Karpas-422 (cell line): ENCODE measurements around the gene SLC25A21. TPM values are rescaled to one million over a fixed set of nuclear protein-coding genes. Genes with fewer than 3 reads are reported as not detected.
A peak's percentile ranks its signal among the peaks of the same experiment; 100 is the strongest.

ENCODE experiments used
- DNase-seq: peaks from one replicate; pipeline ENCODE4 v3.0.0-alpha.2; 2015
- H2AFZ ChIP-seq: fragments of 200-600 bp; sonication (generic); 2 replicates; pipeline ENCODE4 v1.6.1; 2014; ENCODE audit warnings: antibody characterized with exemption, low read length, mixed read lengths
- H3K27ac ChIP-seq: fragments of 200-600 bp; sonication (generic); 2 replicates; pipeline ENCODE4 v1.5.1; 2014; ENCODE audit warnings: mild to moderate bottlenecking, low read length, moderate library complexity
- H3K27me3 ChIP-seq: fragments of 200-600 bp; sonication (generic); 2 replicates; pipeline ENCODE4 v1.6.1; 2014; ENCODE audit warnings: low read length, mixed read lengths
- H3K36me3 ChIP-seq: fragments of 200-600 bp; sonication (generic); 2 replicates; pipeline ENCODE4 v1.6.1; 2014; ENCODE audit warnings: low read length, mixed read lengths; ENCODE audit not compliant: insufficient read depth
- H3K4me1 ChIP-seq: fragments of 200-600 bp; sonication (generic); 2 replicates; pipeline ENCODE4 v1.6.1; 2014; ENCODE audit warnings: mild to moderate bottlenecking, low read length, mixed read lengths
- H3K4me2 ChIP-seq: fragments of 200-600 bp; sonication (generic); 2 replicates; pipeline ENCODE4 v1.6.1; 2014; ENCODE audit warnings: low read length, low read depth, mild to moderate bottlenecking; ENCODE audit not compliant: poor library complexity, severe bottlenecking
- H3K4me3 ChIP-seq: fragments of 200-600 bp; sonication (generic); 2 replicates; pipeline ENCODE4 v1.5.1; 2014; ENCODE audit warnings: mild to moderate bottlenecking, antibody characterized with exemption, low read length, mixed read lengths
- H3K79me2 ChIP-seq: fragments of 200-600 bp; sonication (generic); 2 replicates; pipeline ENCODE4 v1.6.1; 2014; ENCODE audit warnings: mild to moderate bottlenecking, low read length, mixed read lengths
- H3K9ac ChIP-seq: fragments of 200-600 bp; sonication (generic); 2 replicates; pipeline ENCODE4 v1.6.0; 2014; ENCODE audit warnings: low read length
- H3K9me2 ChIP-seq: fragments of 200-600 bp; sonication (generic), shearing (Covaris generic); replicated peaks from 2 replicates; pipeline ENCODE4 v1.6.0; 2014; ENCODE audit warnings: mild to moderate bottlenecking, low read length, moderate library complexity; ENCODE audit not compliant: insufficient read depth
- H3K9me3 ChIP-seq: fragments of 300-700, 200-600 bp; sonication (generic); 2 replicates; pipeline ENCODE4 v1.6.1; 2014; ENCODE audit warnings: low read length, mixed read lengths
- H4K20me1 ChIP-seq: fragments of 200-600 bp; sonication (generic); 2 replicates; pipeline ENCODE4 v1.6.1; 2014; ENCODE audit warnings: mild to moderate bottlenecking, antibody characterized with exemption, low read length, low read depth; ENCODE audit not compliant: insufficient read depth
- total RNA-seq: library from RNA; depleted of rRNA; stranded (reverse); fragments of >200 nt; shearing (Covaris generic); gene quantifications from 2 replicates; pipeline ENCODE4 v1.2.3, GENCODE V29; 2014; ENCODE audit warnings: low replicate concordance

Gene SLC25A21
- total RNA-seq, 1 experiment from 2014 or later = 1.5 TPM

- no peak for DNase-seq
- no peak overlapping the region for H3K9ac ChIP-seq
- H3K27ac ChIP-seq = no peak overlapping the region
- H3K4me1 ChIP-seq = peaks cover 41% of the 10 kb centered on the region
- no peaks in the 10 kb centered on the region for H3K9me3 ChIP-seq
- peak overlapping the region; percentile 39; the same call in 1 of the 2 replicates for H2AFZ ChIP-seq
- H3K79me2 ChIP-seq = no peaks in the 10 kb centered on the region
- H4K20me1 ChIP-seq = no peaks in the 10 kb centered on the region
- no peaks in the 10 kb centered on the region for H3K9me2 ChIP-seq
- H3K27me3 ChIP-seq = no peaks in the 10 kb centered on the region
- no peaks in the 10 kb centered on the region for H3K36me3 ChIP-seq
- H3K4me3 ChIP-seq = no peak overlapping the region
- no peak overlapping the region for H3K4me2 ChIP-seq
Observed at GRCh38 chr14:36766974-36767373, 405.4 kb downstream of the SLC25A21 start.

GRCh38 chr14:36757734-36758601 is 414.4 kb downstream of the SLC25A21 start:
- Histone ChIP-seq H3K27me3 (no peaks in the 10 kb centered on the region), H3K36me3 (peaks cover 4% of the 10 kb centered on the region; the same call in 1 of the 2 replicates), H3K4me2 (no peak overlapping the region), H4K20me1 (no peaks in the 10 kb centered on the region), H2AFZ (no peak overlapping the region), H3K4me3 (no peak overlapping the region), H3K9me2 (no peaks in the 10 kb centered on the region), H3K79me2 (no peaks in the 10 kb centered on the region), H3K9me3 (peaks cover 5% of the 10 kb centered on the region), H3K27ac (no peak overlapping the region), H3K4me1 (peaks cover 16% of the 10 kb centered on the region), H3K9ac (no peak overlapping the region)
- no peak for DNase-seq

GRCh38 chr14:36756226-36756625 is 416.2 kb downstream of the SLC25A21 start:
- Histone ChIP-seq H3K4me2 (no peak overlapping the region), H3K9me2 (no peaks in the 10 kb centered on the region), H3K9ac (no peak overlapping the region), H3K79me2 (no peaks in the 10 kb centered on the region), H4K20me1 (no peaks in the 10 kb centered on the region), H3K27me3 (no peaks in the 10 kb centered on the region), H3K36me3 (peaks cover 4% of the 10 kb centered on the region; the same call in 1 of the 2 replicates), H3K9me3 (peaks cover 14% of the 10 kb centered on the region), H3K4me1 (peaks cover 14% of the 10 kb centered on the region), H3K27ac (no peak overlapping the region), H3K4me3 (no peak overlapping the region), H2AFZ (no peak overlapping the region)
- no peak for DNase-seq

GRCh38 chr14:36755756-36756155 is 416.6 kb downstream of the SLC25A21 start:
- Histone ChIP-seq H3K4me1 (peaks cover 14% of the 10 kb centered on the region), H3K4me2 (no peak overlapping the region), H2AFZ (no peak overlapping the region), H3K4me3 (no peak overlapping the region), H3K27me3 (no peaks in the 10 kb centered on the region), H3K9me2 (no peaks in the 10 kb centered on the region), H3K9ac (no peak overlapping the region), H3K27ac (no peak overlapping the region), H3K36me3 (peaks cover 4% of the 10 kb centered on the region; the same call in 1 of the 2 replicates), H3K9me3 (peaks cover 14% of the 10 kb centered on the region), H4K20me1 (no peaks in the 10 kb centered on the region), H3K79me2 (no peaks in the 10 kb centered on the region)
- no peak for DNase-seq

DNA sequence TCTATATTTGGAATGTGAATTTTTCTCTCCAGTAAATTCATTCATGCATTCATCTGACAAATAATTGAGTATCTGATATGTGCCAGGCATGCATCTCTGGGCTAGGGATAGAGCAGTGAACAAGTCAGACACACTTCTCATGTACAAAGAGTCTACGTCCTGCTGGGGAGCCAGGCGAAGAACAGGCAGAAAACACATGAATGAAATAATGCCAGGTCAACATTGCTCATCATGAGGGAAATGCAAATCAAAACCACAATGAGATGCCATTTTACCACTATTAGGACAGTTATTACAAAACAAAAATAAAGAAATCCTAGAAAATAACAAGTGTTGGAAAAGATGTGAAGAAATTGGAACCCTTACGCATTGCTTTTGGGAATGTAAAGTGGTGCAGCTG is 420.5 kb downstream of the SLC25A21 start:
- H3K27me3 ChIP-seq = no peaks in the 10 kb centered on the region
- H3K9me2 ChIP-seq = no peaks in the 10 kb centered on the region
- peaks cover 4% of the 10 kb centered on the region; the same call in 1 of the 2 replicates for H3K36me3 ChIP-seq
- H3K9me3 ChIP-seq = peaks cover 14% of the 10 kb centered on the region
- no peak overlapping the region for H3K4me3 ChIP-seq
- H3K27ac ChIP-seq = no peak overlapping the region
- H3K4me2 ChIP-seq = no peak overlapping the region
- no peak for DNase-seq
- peaks cover 11% of the 10 kb centered on the region for H3K4me1 ChIP-seq
- no peak overlapping the region for H2AFZ ChIP-seq
- no peaks in the 10 kb centered on the region for H3K79me2 ChIP-seq
- H4K20me1 ChIP-seq = no peaks in the 10 kb centered on the region
- H3K9ac ChIP-seq = no peak overlapping the region

DNA sequence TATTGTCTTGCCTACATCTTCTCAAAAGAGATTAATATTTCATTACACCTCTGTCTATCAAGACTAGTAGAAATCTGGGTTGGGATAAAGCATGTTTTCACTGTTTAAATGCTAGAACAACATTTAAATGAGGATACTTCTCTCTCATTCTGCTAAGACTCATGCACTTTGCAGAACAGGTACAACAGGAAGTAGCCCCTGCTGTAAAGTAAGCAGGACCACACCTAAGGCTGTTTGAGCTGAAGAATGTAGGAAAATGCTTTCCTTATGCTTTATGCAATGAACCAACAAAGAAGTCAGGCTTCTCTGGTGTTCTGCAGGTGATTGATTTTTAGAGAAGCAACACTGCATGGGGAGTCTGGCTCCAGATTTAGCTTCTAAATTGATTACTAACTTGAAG is 421.3 kb downstream of the SLC25A21 start:
- no peaks in the 10 kb centered on the region for H3K27me3 ChIP-seq
- H3K9me2 ChIP-seq = no peaks in the 10 kb centered on the region
- no peaks in the 10 kb centered on the region for H4K20me1 ChIP-seq
- no peak overlapping the region for H3K4me2 ChIP-seq
- no peak overlapping the region for H3K4me3 ChIP-seq
- peaks cover 4% of the 10 kb centered on the region; the same call in 1 of the 2 replicates for H3K36me3 ChIP-seq
- DNase-seq = no peak
- peaks cover 11% of the 10 kb centered on the region for H3K4me1 ChIP-seq
- no peak overlapping the region for H3K9ac ChIP-seq
- peaks cover 14% of the 10 kb centered on the region for H3K9me3 ChIP-seq
- H3K79me2 ChIP-seq = no peaks in the 10 kb centered on the region
- H3K27ac ChIP-seq = no peak overlapping the region
- H2AFZ ChIP-seq = peak overlapping the region; percentile 4; the same call in 1 of the 2 replicates

- Histone ChIP-seq H3K27me3 (no peaks in the 10 kb centered on the region), H3K4me1 (peaks cover 11% of the 10 kb centered on the region), H3K4me3 (no peak overlapping the region), H3K9ac (no peak overlapping the region), H4K20me1 (no peaks in the 10 kb centered on the region), H3K4me2 (no peak overlapping the region), H3K9me2 (no peaks in the 10 kb centered on the region), H3K36me3 (peaks cover 4% of the 10 kb centered on the region; the same call in 1 of the 2 replicates), H3K9me3 (peaks cover 14% of the 10 kb centered on the region), H3K27ac (no peak overlapping the region), H3K79me2 (no peaks in the 10 kb centered on the region), H2AFZ (no peak overlapping the region)
- DNase-seq = no peak
Observed at GRCh38 chr14:36750244-36750643, 422.2 kb downstream of the SLC25A21 start.

GRCh38 chr14:36748610-36749213 is 423.7 kb downstream of the SLC25A21 start:
- Histone ChIP-seq H4K20me1 (no peaks in the 10 kb centered on the region), H3K4me3 (no peak overlapping the region), H3K4me2 (no peak overlapping the region), H3K9me2 (no peaks in the 10 kb centered on the region), H3K9me3 (peaks cover 14% of the 10 kb centered on the region), H3K27me3 (no peaks in the 10 kb centered on the region), H3K27ac (no peak overlapping the region), H3K36me3 (no peaks in the 10 kb centered on the region; the same call in 1 of the 2 replicates), H3K4me1 (peaks cover 11% of the 10 kb centered on the region), H3K79me2 (no peaks in the 10 kb centered on the region), H3K9ac (no peak overlapping the region), H2AFZ (peak overlapping the region; percentile 22; the same call in 1 of the 2 replicates)
- no peak for DNase-seq
